ES-I3 (cell line): ENCODE data around the gene F2RL3.

Experiments used
- H3K36me3 ChIP-seq: 2 replicates; pipeline ENCODE4 v1.6.1; 2013; ENCODE audit warnings: mild to moderate bottlenecking, low read length, control low read depth, moderate library complexity; ENCODE audit not compliant: insufficient read depth
- H3K4me1 ChIP-seq: 2 replicates; pipeline ENCODE4 v1.6.1; 2013; ENCODE audit warnings: mild to moderate bottlenecking, control low read depth, low read length; ENCODE audit not compliant: insufficient read depth
- H3K9ac ChIP-seq: 2 replicates; pipeline ENCODE4 v1.6.1; 2013; ENCODE audit warnings: low read depth, mild to moderate bottlenecking, low read length, moderate library complexity
- H3K9me3 ChIP-seq: 2 replicates; pipeline ENCODE4 v1.6.1; 2013; ENCODE audit warnings: mild to moderate bottlenecking, low read length, moderate library complexity; ENCODE audit not compliant: control insufficient read depth, insufficient read depth

The F2RL3 gene

DNA sequence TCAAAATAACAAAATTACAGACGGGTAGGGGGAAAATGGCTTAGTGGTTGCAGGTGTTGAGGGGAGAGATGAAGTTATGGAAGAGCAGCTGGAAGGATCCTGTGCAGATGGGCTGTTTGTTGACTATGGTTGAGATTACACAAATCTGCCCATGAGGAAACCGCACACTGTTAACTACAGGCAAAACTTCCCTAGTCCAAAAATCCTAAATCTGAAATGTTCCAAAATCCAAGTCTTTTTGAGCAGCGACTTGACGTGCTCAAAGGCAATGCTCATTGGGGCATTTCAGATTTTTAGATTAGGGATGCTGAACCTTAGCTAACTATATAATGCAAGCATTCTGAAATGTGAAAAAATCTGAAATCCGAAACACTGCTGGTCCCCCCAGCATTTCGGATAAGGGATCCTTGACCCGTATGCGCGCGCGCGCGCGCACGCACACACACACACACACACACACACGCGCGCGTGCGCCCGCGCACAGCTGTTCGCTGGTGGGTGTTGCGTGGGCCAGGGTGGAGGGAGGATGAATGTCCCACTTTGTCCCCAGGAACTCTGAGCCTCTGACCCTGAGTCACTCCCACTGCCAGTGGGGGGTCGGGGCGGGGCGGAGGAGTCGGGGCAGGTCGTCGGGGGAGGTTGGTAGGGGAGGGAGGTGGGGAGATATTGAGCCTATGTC, 6.8 kb downstream of the F2RL3 start:
- Histone ChIP-seq H3K4me1 (peaks cover 7% of the 10 kb centered on the region; the same call in 1 of the 2 replicates), H3K36me3 (no peaks in the 10 kb centered on the region), H3K9ac (peak overlapping the region; percentile 81; the same call in 1 of the 2 replicates), H3K9me3 (no peaks in the 10 kb centered on the region)

DNA sequence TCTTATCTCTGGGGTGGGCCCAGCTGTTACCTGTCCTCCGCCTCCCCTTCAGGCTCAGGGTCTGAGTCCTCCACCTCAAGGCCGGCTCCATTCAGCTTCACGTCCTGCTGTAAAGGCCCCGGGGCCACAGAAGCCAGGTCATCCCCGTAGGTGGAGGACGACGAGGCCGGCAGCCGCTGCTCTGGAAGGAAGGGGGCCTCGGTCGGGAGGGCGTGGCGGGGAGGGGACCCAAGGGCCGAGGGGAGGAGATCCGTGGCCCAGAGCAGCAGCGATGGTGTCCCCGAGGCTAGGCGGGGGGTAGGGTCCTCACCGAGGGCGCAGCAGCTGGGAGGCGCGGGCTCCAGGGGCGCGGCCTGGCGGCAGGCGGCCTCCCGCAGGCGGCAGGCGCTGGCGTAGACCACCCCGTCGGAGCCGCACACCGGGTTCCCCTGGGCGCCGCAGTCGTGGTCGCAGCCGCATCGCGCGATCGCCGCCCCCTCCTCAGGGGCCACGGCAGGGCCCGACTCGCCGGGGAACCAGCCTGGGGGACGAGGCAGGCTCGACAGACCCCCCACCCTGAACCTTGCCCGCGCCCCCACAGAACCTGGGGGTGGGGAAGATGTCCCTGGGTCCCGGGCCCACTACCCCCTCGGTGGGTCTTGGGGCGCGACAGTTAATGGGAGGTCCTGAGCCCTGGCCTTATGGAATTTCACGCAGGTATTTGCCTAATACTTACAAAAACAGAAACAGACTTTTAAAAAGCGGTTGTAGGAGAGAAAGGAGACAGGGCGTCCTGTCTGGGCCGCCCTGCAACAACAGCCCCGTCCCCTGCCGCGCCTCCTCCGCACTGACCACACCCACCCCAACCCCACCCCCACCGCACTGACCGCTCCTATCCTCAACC, 7.6 kb downstream of the F2RL3 start:
- Histone ChIP-seq H3K9me3 (no peaks in the 10 kb centered on the region), H3K4me1 (peaks cover 7% of the 10 kb centered on the region; the same call in 1 of the 2 replicates), H3K9ac (peak overlapping the region; percentile 81), H3K36me3 (no peaks in the 10 kb centered on the region)

DNA sequence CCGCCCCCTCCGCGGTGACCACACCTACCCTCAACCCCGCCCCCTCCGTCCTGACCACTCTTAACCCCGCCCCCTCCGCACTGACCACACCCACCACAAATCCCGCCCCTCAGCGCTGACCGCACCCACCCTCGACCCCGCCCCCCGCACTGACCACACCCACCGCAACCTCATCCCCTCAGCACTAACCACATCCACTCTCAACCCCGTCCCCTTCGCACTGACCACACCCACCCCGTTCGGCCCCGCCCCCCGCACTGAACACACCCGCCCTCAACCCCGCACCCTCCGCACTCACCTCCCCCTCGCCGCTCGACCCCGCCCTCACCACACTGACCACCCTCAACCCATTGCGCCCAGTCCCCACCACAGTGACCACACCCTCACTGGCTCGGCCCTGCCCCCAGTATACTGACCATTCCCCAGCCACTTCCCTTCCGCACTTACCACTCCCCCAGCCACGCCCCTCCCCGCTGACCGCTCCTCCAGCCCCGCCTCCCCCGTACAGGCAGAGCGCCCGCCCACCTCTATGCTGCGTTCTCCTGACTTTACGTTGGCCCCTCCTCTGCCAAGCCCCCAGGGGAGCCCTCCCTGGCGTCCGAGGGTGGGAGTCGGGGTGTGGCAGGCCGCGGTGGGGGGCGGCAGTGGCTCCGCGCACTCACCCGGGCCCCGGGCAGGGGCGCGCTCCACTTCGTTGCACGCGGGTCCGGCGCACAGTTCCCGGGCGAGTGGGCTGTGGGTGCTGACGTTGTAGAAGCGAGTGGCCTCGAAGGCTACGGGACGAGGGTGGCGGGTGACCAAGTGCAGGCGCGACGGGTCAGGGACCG, 8.4 kb downstream of the F2RL3 start:
- peak overlapping the region; percentile 80; the same call in 1 of the 2 replicates for H3K9ac ChIP-seq
- no peaks in the 10 kb centered on the region for H3K36me3 ChIP-seq
- peaks cover 7% of the 10 kb centered on the region; the same call in 1 of the 2 replicates for H3K4me1 ChIP-seq
- no peaks in the 10 kb centered on the region for H3K9me3 ChIP-seq

DNA sequence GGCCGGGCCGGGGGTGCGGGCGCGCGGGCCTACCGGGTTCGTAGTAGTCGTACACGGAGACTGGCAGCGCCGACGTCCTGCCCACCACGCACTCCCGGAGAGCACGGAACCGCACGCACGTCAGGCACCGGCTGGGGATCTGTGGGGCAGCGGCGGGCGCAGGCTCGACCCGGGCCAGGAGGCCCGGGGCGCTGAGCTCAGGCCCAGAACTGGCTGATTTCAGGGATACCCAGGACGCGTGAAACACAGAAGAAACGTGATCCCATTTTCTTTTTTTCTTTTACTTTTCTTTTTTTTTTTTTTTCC, 9.0 kb downstream of the F2RL3 start:
- H3K9ac ChIP-seq, result peak overlapping the region; percentile 80; the same call in 1 of the 2 replicates
- H3K9me3 ChIP-seq, result no peaks in the 10 kb centered on the region
- H3K36me3 ChIP-seq, result no peaks in the 10 kb centered on the region
- H3K4me1 ChIP-seq, result peaks cover 7% of the 10 kb centered on the region; the same call in 1 of the 2 replicates

DNA sequence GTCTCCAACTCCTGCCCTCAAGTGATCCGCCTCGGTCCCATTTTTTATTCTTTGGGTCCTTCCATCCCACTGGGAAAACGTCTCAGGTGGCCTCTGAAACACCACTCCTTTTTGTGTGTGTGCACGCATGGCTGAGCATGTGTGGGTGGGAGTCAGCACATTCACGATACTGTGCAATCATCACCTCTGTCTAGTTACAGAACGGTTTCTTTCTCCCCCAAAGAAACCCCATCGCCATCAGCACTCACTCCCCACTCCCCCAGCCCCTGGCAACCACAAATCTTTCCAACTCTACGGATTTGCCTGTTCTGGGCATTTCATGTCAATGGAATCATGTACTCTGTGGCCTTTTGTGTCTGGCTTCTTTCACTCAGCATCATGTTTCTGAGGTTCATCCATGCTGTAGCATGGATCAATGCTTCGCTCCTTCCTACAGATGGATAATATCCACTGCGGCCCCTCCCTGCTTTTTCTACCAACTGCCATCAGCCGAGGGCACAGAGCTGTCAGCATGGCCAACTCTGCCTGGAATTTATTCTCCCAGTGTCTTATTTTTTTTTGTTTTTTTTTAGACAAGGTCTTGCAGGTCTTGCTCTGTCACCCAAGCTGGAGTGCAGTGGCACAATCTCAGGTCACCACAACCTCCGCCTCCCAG, 9.7 kb downstream of the F2RL3 start:
- no peaks in the 10 kb centered on the region for H3K9me3 ChIP-seq
- H3K36me3 ChIP-seq, result no peaks in the 10 kb centered on the region
- H3K4me1 ChIP-seq, result peaks cover 7% of the 10 kb centered on the region; the same call in 1 of the 2 replicates
- H3K9ac ChIP-seq, result no peak overlapping the region

DNA sequence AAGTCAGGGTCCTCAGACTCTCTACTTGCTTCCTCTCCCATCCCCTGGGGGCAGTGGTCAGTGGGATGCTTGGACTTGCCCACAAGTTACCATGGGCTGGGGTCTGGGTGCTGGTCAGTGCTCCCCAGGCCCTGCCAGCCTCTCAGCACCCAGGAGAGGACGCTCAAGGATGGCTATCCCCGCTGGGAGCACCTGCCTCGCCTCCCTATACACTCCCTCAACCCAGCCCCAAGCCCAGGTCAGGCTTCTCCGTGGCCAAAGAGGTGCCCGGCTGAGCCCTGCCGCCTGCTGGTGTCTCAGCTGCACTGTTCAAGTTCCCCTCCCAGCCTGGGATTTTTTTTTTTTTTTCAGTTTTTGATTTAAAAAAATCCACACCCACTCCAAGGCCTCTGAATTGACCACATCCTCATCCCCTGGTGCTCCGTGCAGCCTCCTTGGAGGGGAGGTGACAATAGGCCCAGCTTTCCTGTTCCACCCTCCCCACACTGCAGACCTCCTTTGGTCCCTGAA, 10.8 kb downstream of the F2RL3 start:
- H3K9ac ChIP-seq, result no peak overlapping the region
- peaks cover 7% of the 10 kb centered on the region; the same call in 1 of the 2 replicates for H3K4me1 ChIP-seq
- no peaks in the 10 kb centered on the region for H3K36me3 ChIP-seq
- H3K9me3 ChIP-seq, result no peaks in the 10 kb centered on the region

DNA sequence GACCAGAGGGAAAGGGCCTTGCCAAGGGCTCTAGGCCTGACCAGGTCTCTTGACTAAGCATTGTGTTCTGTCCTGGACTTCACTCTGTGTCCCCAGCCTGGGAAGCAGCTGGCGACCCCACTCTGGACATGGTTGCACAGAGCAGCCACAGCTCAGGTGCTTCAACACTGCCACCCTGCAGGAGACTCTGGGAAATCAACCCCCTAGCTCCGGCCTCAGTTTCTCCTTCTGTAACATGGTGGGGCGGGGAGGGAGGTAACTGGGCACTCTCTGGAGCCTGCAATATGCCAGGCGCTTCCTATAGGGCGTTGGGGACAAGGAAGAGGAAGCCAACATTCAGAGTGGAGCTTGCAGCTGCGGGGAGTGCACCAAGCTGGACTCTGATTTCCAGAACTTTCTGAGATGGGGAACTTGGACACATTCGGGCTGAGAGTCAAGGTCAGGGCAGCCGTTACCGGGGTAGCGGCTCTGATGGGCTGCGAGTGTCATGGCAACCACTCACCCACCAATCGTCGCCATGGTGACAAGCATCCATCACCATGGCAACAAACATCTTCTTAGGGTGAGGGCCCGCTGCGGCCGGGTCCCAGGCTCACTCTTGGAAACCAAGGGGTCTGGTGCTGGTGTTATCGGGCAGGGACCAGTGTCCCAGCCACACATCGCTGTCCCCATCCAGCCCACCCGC, 12.8 kb downstream of the F2RL3 start:
- no peaks in the 10 kb centered on the region for H3K9me3 ChIP-seq
- H3K4me1 ChIP-seq, result peaks cover 4% of the 10 kb centered on the region; the same call in 1 of the 2 replicates

DNA sequence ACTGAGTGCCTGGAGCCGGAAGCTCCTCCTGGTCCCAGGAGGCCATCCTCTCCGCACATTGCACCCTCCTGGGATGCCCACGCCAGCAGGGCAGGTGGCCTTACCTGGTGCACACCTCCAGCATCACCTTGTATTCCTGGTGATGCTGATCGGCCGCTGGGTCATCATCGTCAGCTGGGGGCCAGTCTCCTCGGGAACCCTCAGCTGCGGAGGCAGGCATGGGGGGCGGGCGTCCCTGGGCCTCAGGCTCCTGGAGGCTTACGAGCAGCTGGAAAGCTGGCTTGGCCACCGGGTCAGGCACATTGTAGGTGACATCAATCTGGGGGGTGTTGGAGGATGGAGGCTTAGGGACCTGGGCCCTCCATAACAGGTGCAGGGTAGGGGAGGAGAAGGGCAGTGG, 13.7 kb downstream of the F2RL3 start:
- H3K9me3 ChIP-seq, result no peaks in the 10 kb centered on the region
- H3K36me3 ChIP-seq, result no peaks in the 10 kb centered on the region
- H3K4me1 ChIP-seq, result peaks cover 4% of the 10 kb centered on the region; the same call in 1 of the 2 replicates
- H3K9ac ChIP-seq, result no peak overlapping the region

More for the DNA sequence above, 12.8 kb downstream of the F2RL3 start:
- Histone ChIP-seq H3K9ac (no peak overlapping the region), H3K36me3 (no peaks in the 10 kb centered on the region)

DNA sequence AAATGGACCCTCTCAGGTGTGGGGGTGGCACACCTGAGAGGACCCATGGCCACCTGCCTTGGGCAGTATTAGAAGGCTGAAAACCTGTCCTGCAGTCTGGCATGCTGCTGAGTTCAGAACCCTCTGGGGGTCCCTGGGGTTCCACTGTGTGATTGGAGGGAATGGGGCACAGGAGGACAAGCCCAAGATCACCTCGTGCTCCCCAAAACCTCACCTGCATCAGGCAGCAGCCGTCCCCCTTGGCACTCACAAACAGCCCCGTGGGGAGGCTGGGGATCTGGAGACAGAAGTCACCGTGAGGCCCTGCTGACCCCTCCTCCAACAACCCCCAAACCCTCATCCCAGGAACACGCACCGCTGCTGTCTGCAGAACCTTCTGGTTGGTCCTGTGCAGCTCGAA, 14.5 kb downstream of the F2RL3 start:
- Histone ChIP-seq H3K36me3 (no peaks in the 10 kb centered on the region), H3K4me1 (peaks cover 4% of the 10 kb centered on the region; the same call in 1 of the 2 replicates), H3K9ac (no peak overlapping the region), H3K9me3 (no peaks in the 10 kb centered on the region)

DNA sequence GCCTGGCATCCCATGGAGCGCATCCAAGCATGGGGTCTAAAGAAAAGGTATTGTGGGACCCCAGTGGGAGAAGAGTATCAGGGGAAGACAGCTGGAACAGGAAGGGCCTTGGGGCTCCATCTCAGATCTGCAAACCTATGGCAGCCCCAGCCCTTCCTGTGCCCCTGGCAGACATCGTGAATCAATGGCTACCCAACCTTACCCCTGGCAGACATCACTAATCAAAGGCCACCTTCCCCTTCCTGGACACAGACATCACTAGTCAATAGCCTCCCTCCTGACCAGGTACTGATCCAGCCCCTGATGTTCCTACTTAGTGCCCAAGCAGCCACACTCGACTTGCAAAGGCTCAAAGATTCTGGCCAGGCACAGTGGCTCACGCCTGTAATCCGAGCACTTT, 15.8 kb downstream of the F2RL3 start:
- no peaks in the 10 kb centered on the region for H3K9me3 ChIP-seq
- H3K36me3 ChIP-seq, result no peaks in the 10 kb centered on the region
- H3K9ac ChIP-seq, result no peak overlapping the region
- H3K4me1 ChIP-seq, result peaks cover 4% of the 10 kb centered on the region; the same call in 1 of the 2 replicates

DNA sequence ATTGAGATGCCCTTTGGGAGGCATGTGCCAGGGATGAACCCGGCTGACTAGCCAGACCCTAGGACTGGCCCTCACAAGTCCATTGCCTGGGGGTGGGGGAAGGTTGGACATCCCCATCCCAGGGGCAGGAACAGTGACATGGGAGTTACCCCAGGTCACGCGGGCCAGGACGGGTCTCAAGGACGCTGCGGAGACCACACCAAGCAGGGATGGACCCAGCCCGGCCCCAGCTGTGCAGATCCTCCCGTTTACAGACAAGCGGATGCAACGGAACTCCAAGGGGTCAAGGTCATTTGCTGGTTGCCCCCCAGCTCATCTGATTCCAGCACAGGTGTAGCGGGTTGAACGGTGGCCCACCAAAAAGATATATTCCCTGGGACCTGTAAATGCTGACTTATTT, 20.0 kb downstream of the F2RL3 start:
- Histone ChIP-seq H3K36me3 (no peaks in the 10 kb centered on the region), H3K4me1 (no peaks in the 10 kb centered on the region), H3K9me3 (peaks cover 2% of the 10 kb centered on the region; the same call in 1 of the 2 replicates), H3K9ac (no peak overlapping the region)

DNA sequence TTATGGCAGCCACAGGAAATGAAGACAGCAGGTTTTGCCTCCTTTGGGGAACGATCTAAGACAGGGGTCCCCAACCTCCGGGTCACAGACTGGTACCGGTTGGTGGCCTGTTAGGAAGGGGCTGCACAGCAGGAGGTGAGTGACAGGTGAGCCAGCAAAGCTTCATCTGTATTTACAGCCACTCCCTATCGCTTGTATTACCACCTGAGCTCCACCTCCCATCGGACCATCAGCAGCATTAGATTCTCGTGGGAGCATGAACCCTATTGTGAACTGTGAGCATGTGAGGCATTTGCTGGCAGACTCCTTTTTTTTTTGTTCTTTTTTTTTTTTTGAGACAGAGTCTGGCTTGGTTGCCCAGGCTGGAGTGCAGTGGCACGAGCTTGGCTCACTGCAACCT, 22.2 kb downstream of the F2RL3 start:
- H3K9me3 ChIP-seq, result peaks cover 2% of the 10 kb centered on the region; the same call in 1 of the 2 replicates
- H3K9ac ChIP-seq, result no peak overlapping the region
- no peaks in the 10 kb centered on the region for H3K4me1 ChIP-seq
- no peaks in the 10 kb centered on the region for H3K36me3 ChIP-seq

DNA sequence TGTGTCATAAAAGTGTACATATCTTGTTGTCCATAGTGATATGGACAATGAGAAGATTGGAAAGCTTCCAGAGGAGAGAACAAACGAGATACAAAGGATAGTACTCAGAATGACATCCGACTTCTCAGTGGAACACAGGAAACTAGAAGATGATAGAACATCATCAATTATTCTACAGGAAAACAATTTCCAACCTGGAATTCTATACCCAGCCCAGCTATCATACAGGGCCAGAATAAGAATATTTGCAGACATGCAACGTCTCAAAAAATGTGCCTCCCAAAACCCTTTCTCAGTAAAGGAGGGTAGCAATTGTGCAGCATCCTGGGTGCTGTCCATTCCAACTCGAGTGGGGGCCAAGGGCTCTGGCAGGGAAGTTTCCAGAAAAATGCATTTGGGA, 24.0 kb downstream of the F2RL3 start:
- no peaks in the 10 kb centered on the region for H3K4me1 ChIP-seq
- no peak overlapping the region for H3K9ac ChIP-seq
- no peaks in the 10 kb centered on the region for H3K36me3 ChIP-seq
- H3K9me3 ChIP-seq, result peaks cover 2% of the 10 kb centered on the region; the same call in 1 of the 2 replicates
